Sigmoid colon (tissue), 4 donors: Measurements from ENCODE around the gene CYBC1.
"Not testable (repeated sequence)": the region's sequence is repeated elsewhere in the genome, so short reads cannot be mapped to it uniquely, and the experiment has no call there.

ENCODE experiments used
- CTCF ChIP-seq, 4 experiments: fragments of 450-650 bp in 3 of 4; fragments of 200-600 bp in 1 of 4; IDR thresholded peaks; one replicate each; pipeline ENCODE4 v1.5.1; 2016 to 2019; ENCODE audit warnings: antibody characterized with exemption in 4 of 4, mild to moderate bottlenecking in 3 of 4, moderate library complexity in 2 of 4
- EP300 ChIP-seq, 4 donors: sonication (generic); formaldehyde crosslinking; IDR thresholded peaks; one replicate each; pipeline ENCODE4 v1.6.1; 2017; ENCODE audit warnings: antibody characterized with exemption in 4 of 4
- POLR2A ChIP-seq, 2 donors: fragments of 450-650 bp; IDR thresholded peaks; one replicate each; pipeline ENCODE4 v1.6.1; 2016; ENCODE audit warnings: antibody characterized with exemption in 2 of 2, mild to moderate bottlenecking in 2 of 2, moderate library complexity in 2 of 2
- POLR2AphosphoS5 ChIP-seq, 4 donors: sonication (generic); formaldehyde crosslinking; IDR thresholded peaks; one replicate each; pipeline ENCODE4 v1.6.1; 2017; ENCODE audit warnings: antibody characterized with exemption in 4 of 4

- not testable (repeated sequence) for TF ChIP-seq CTCF, POLR2AphosphoS5, POLR2A, EP300 (IDR thresholded peaks at IDR 0.05)
Observed at GRCh38 chr17:82412081-82412480, 38.5 kb downstream of the CYBC1 start.
